BJ (cell line): ENCODE data around the gene COA8. TPM values are rescaled to one million over a fixed set of nuclear protein-coding genes. Genes with fewer than 3 reads are reported as not detected.
A peak's percentile ranks its signal among the peaks of the same experiment; 100 is the strongest.

Experiments used
- CTCF ChIA-PET: fragments of 350-600 bp; formaldehyde crosslinking; extraction: SDS; loops from one replicate; lab custom pipeline; 2021; ENCODE audit warnings: antibody characterized with exemption, inconsistent platforms; lab: Yijun Ruan, JAX
- POLR2A ChIA-PET: fragments of 300-600 bp; sonication (Branson Sonifier 250); formaldehyde crosslinking; extraction: SDS; loops from one replicate; lab custom pipeline; 2021; ENCODE audit warnings: antibody characterized with exemption; lab: Charles Lee
- DNase-seq: peaks from one replicate; pipeline ENCODE4 v3.0.0-alpha.2; 2011; ENCODE audit warnings: low read depth
- H3K27me3 ChIP-seq: 2 replicates; pipeline ENCODE4 v1.6.0; 2011; ENCODE audit warnings: low read length; ENCODE audit not compliant: control insufficient read depth, insufficient read depth
- H3K36me3 ChIP-seq: 2 replicates; pipeline ENCODE4 v1.5.1; 2011; ENCODE audit warnings: low read length; ENCODE audit not compliant: control insufficient read depth, insufficient read depth
- H3K4me3 ChIP-seq: 2 replicates; pipeline ENCODE4 v1.5.1; 2011; ENCODE audit warnings: low read depth, mild to moderate bottlenecking, control low read depth, low read length
- CTCF ChIP-seq: IDR thresholded peaks from 2 replicates; pipeline ENCODE4 v1.5.1; 2011; ENCODE audit warnings: low read depth, mild to moderate bottlenecking, control low read depth, inconsistent platforms, low read length, moderate library complexity; ENCODE audit not compliant: insufficient read depth
- polyA plus RNA-seq: library from polyadenylated mRNA; depleted of rRNA; stranded (reverse); fragments of >200 nt; gene quantifications from 2 replicates; pipeline ENCODE4 v1.2.3, GENCODE V29; 2011

COA8 gene
- polyA plus RNA-seq, 1 experiment, result 16.9 TPM

- CTCF ChIA-PET, result no interaction called here
These were observed 2.1 kb upstream of the COA8 start for GRCh38 chr14:103560691-103561090.

GRCh38 chr14:103561381-103562178, 1.2 kb upstream of the COA8 start:
- TF ChIP-seq CTCF, result no peak
- Histone ChIP-seq H3K36me3 (peaks cover 7% of the 10 kb centered on the region), H3K4me3 (peak overlapping the region; percentile 94), H3K27me3 (no peaks in the 10 kb centered on the region)
- ChIA-PET POLR2A (interaction anchor here (0.6 kb wide), 1 partner anchor 452 kb away, joined by 3 read pairs; no protein-coding TSS in a partner anchor), CTCF (interaction anchor here (0.6 to 1.3 kb wide), 6 partner anchors 14 to 355 kb away, joined by 3 to 6 read pairs (median 4); no protein-coding TSS in a partner anchor)
- no peak for DNase-seq

More at GRCh38 chr14:103560691-103561090, 2.1 kb upstream of the COA8 start:
- Histone ChIP-seq H3K36me3 (peaks cover 7% of the 10 kb centered on the region), H3K27me3 (no peaks in the 10 kb centered on the region), H3K4me3 (no peak overlapping the region)
- TF ChIP-seq CTCF, result no peak
- POLR2A ChIA-PET, result no interaction called here
- no peak for DNase-seq

- H3K27me3 ChIP-seq, result no peaks in the 10 kb centered on the region
- CTCF ChIA-PET, result interaction anchor here (0.6 to 1.3 kb wide), 6 partner anchors 15 to 355 kb away, joined by 3 to 6 read pairs (median 4); no protein-coding TSS in a partner anchor
- no peak for TF ChIP-seq CTCF
- peaks cover 7% of the 10 kb centered on the region for H3K36me3 ChIP-seq
- no peak for DNase-seq
- POLR2A ChIA-PET, result no interaction called here
- H3K4me3 ChIP-seq, result peak overlapping the region; percentile 94
These were observed 656 bp upstream of the COA8 start for GRCh38 chr14:103562179-103562428.

GRCh38 chr14:103563226-103563620, 463 bp downstream of the COA8 start:
- CTCF ChIA-PET, result no interaction called here
- DNase-seq, result no peak
- Histone ChIP-seq H3K4me3 (peak overlapping the region; percentile 94), H3K27me3 (no peaks in the 10 kb centered on the region), H3K36me3 (peaks cover 8% of the 10 kb centered on the region)
- TF ChIP-seq CTCF, result no peak
- POLR2A ChIA-PET, result no interaction called here

GRCh38 chr14:103563844-103564505, 1.2 kb downstream of the COA8 start:
- TF ChIP-seq CTCF, result no peak
- ChIA-PET CTCF (interaction anchor here (0.6 to 1.3 kb wide), 2 partner anchors 177 to 346 kb away, joined by 3 to 7 read pairs; no protein-coding TSS in a partner anchor), POLR2A (no interaction called here)
- Histone ChIP-seq H3K27me3 (no peaks in the 10 kb centered on the region), H3K36me3 (peaks cover 7% of the 10 kb centered on the region), H3K4me3 (peak overlapping the region; percentile 94)
- no peak for DNase-seq
